ENCODE measurements around the gene MAP3K13. TPM values are rescaled to one million over a fixed set of nuclear protein-coding genes. Genes with fewer than 3 reads are reported as not detected.

Gene MAP3K13
- total RNA-seq, 1 experiment from 2014 or later: 24.4 TPM

- Histone ChIP-seq H4K20me1 (ENCODE audit: low read length) (no peaks in the 10 kb centered on the region), H3K79me2 (ENCODE audit: low read length) (no peaks in the 10 kb centered on the region), H3K9me2 (replicated peaks; ENCODE audit: low read length) (no peaks in the 10 kb centered on the region), H3K27me3 (ENCODE audit: low read length) (no peaks in the 10 kb centered on the region), H3K36me3 (ENCODE audit: low read depth, low read length) (no peaks in the 10 kb centered on the region), H3K4me3 (ENCODE audit: low read length) (no peak overlapping the region), H3K4me2 (ENCODE audit: low read length) (no peak overlapping the region), H3K9ac (ENCODE audit: low read length) (no peak overlapping the region), H2AFZ (ENCODE audit: low read length) (no peak overlapping the region), H3K4me1 (ENCODE audit: insufficient read depth, low read length) (peaks cover 22% of the 10 kb centered on the region), H3K27ac (ENCODE audit: low read length) (no peak overlapping the region), H3K9me3 (ENCODE audit: low read length) (no peaks in the 10 kb centered on the region), H3F3A (ENCODE audit: low read length, unreplicated experiment) (peaks cover 3% of the 10 kb centered on the region)
- no peak for TF ChIP-seq EZH2phosphoT487 (IDR thresholded peaks at IDR 0.05; ENCODE audit: borderline replicate concordance, low read length)
- TF ChIP-seq CTCF (conservative IDR thresholded peaks at IDR 0.05; ENCODE audit: low read depth, low read length): no peak
- TF ChIP-seq EZH2 (IDR thresholded peaks at IDR 0.05; ENCODE audit: low read length, unreplicated experiment): no peak
- intact Hi-C loops (cut with micrococcal nuclease): loop anchor here (2.0 kb wide), 1 partner anchor 17 kb away; no protein-coding TSS in a partner anchor
- BruUV-seq (replicated peaks): no TSS peak
- no peak for DNase-seq
- ATAC-seq: no peak
- ChIA-PET CTCF (no interaction called here), POLR2A (ENCODE audit: unreplicated experiment) (no interaction called here)
These were observed 43.1 kb upstream of the MAP3K13 start for GRCh38 chr3:185319801-185320200.

GRCh38 chr3:185320949-185321348 lies 42.0 kb upstream of the MAP3K13 start:
- Histone ChIP-seq H3K9me2 (replicated peaks; ENCODE audit: low read length) (no peaks in the 10 kb centered on the region), H3K27me3 (ENCODE audit: low read length) (no peaks in the 10 kb centered on the region), H3K4me3 (ENCODE audit: low read length) (no peak overlapping the region), H3K9me3 (ENCODE audit: low read length) (no peaks in the 10 kb centered on the region), H3K36me3 (ENCODE audit: low read depth, low read length) (no peaks in the 10 kb centered on the region), H4K20me1 (ENCODE audit: low read length) (no peaks in the 10 kb centered on the region), H3K9ac (ENCODE audit: low read length) (no peak overlapping the region), H2AFZ (ENCODE audit: low read length) (no peak overlapping the region), H3K79me2 (ENCODE audit: low read length) (no peaks in the 10 kb centered on the region), H3F3A (ENCODE audit: low read length, unreplicated experiment) (peaks cover 3% of the 10 kb centered on the region), H3K4me1 (ENCODE audit: insufficient read depth, low read length) (peaks cover 22% of the 10 kb centered on the region), H3K27ac (ENCODE audit: low read length) (no peak overlapping the region), H3K4me2 (ENCODE audit: low read length) (no peak overlapping the region)
- intact Hi-C loops (cut with micrococcal nuclease): no loop called here
- CTCF ChIA-PET: no interaction called here
- no peak for ATAC-seq
- DNase-seq: no peak
- no TSS peak for BruUV-seq (replicated peaks)
- no peak for TF ChIP-seq EZH2 (IDR thresholded peaks at IDR 0.05; ENCODE audit: low read length, unreplicated experiment)
- no peak for TF ChIP-seq CTCF (conservative IDR thresholded peaks at IDR 0.05; ENCODE audit: low read depth, low read length)
- TF ChIP-seq EZH2phosphoT487 (IDR thresholded peaks at IDR 0.05; ENCODE audit: borderline replicate concordance, low read length): no peak
- POLR2A ChIA-PET (ENCODE audit: unreplicated experiment): no interaction called here

DNA sequence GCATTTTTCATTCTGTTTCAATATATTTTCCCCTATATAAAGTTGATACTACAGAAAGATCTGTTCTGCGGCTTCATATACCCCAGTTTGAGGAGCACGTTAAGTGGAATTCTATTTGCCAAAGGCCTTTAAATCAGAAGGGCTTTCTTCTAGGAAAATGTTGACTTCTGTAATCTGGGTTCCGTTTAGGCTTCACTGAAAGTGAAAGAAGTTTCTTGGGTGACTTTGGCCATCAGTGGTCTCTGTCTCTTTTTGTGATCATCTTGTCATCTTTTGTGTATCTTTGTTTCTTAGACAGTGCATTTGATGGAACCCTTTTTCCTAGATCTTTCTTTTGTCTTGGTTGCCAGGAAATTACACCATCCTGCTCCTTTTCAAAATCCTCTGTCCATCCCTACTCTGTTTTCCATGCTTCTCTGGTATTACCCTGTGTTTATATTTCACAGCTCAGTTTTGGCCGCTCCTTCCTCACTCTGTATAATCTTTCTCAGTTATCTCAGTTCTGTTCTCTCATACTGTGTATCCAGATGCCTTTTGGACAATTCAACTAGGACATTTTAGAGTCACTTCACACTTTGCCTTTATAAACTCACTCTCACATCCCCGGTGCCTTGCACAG lies 40.7 kb upstream of the MAP3K13 start:
- Histone ChIP-seq H3K4me3 (ENCODE audit: low read length) (no peak overlapping the region), H3K27ac (ENCODE audit: low read length) (no peak overlapping the region), H3K36me3 (ENCODE audit: low read depth, low read length) (no peaks in the 10 kb centered on the region), H3K4me1 (ENCODE audit: insufficient read depth, low read length) (peaks cover 13% of the 10 kb centered on the region), H3K79me2 (ENCODE audit: low read length) (no peaks in the 10 kb centered on the region), H2AFZ (ENCODE audit: low read length) (no peak overlapping the region), H3K27me3 (ENCODE audit: low read length) (no peaks in the 10 kb centered on the region), H3K4me2 (ENCODE audit: low read length) (no peak overlapping the region), H3K9me2 (replicated peaks; ENCODE audit: low read length) (no peaks in the 10 kb centered on the region), H3K9ac (ENCODE audit: low read length) (no peak overlapping the region), H3K9me3 (ENCODE audit: low read length) (no peaks in the 10 kb centered on the region), H4K20me1 (ENCODE audit: low read length) (no peaks in the 10 kb centered on the region), H3F3A (ENCODE audit: low read length, unreplicated experiment) (no peaks in the 10 kb centered on the region)
- POLR2A ChIA-PET (ENCODE audit: unreplicated experiment): interaction anchor here (0.6 kb wide), 1 partner anchor 28 kb away, joined by 5 read pairs; no protein-coding TSS in a partner anchor
- no peak for TF ChIP-seq EZH2 (IDR thresholded peaks at IDR 0.05; ENCODE audit: low read length, unreplicated experiment)
- TF ChIP-seq CTCF (conservative IDR thresholded peaks at IDR 0.05; ENCODE audit: low read depth, low read length): no peak
- TF ChIP-seq EZH2phosphoT487 (IDR thresholded peaks at IDR 0.05; ENCODE audit: borderline replicate concordance, low read length): no peak
- CTCF ChIA-PET: no interaction called here
- no peak for ATAC-seq
- BruUV-seq (replicated peaks): no TSS peak
- no peak for DNase-seq
- intact Hi-C loops (cut with micrococcal nuclease): no loop called here
